ENCODE results near the gene SPAAR. TPM values are rescaled to one million over a fixed set of nuclear protein-coding genes. Genes with fewer than 3 reads are reported as not detected.
A peak's percentile ranks its signal among the peaks of the same experiment; 100 is the strongest.

The SPAAR gene
- total RNA-seq, 1 experiment from 2014 or later: not detected

DNA sequence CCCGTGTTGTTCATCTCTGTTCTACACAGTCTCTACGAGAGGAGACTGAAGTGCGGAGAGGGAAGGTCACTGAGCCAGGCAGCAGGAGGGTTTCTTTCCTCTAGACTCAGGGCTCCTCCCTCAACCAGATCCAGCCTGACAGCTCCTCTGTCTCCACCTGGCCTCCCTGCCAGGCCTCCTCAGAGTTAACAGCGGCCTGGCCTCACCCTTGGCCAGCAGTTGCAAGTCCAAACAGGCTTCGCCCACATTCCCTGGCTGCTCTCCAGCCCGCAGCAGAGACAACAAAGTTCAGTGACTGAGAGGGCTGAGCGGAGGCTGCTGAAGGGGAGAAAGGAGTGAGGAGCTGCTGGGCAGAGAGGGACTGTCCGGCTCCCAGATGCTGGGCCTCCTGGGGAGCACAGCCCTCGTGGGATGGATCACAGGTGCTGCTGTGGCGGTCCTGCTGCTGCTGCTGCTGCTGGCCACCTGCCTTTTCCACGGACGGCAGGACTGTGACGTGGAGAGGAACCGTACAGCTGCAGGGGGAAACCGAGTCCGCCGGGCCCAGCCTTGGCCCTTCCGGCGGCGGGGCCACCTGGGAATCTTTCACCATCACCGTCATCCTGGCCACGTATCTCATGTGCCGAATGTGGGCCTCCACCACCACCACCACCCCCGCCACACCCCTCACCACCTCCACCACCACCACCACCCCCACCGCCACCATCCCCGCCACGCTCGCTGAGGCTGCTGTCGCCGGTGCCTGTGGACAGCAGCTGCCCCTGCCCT lies 3.2 kb upstream of the SPAAR start, which contains the start of gene HRCT1:
Gene HRCT1, plus strand, starts transcription at position 291 of the 768 bp plus-strand sequence. Its CDS starts 86 bp downstream, at position 377.
- ChIA-PET CTCF (interaction anchor here (1.2 to 1.9 kb wide), 3 partner anchors 24 to 234 kb away, joined by 3 to 13 read pairs (median 4); no protein-coding TSS in a partner anchor), RAD21 (ENCODE audit: low non-redundant PET in 1 of 2, low total read pairs in 2 of 2, uncharacterized antibody in 2 of 2, unreplicated experiment in 2 of 2) (no interaction called here), POLR2A (no interaction called here)
- Histone ChIP-seq H3K9ac (ENCODE audit: low read length) (peak within 1 kb of the TSS; percentile 49), H2AFZ (ENCODE audit: low read depth, low read length, poor library complexity, severe bottlenecking) (peak within 1 kb of the TSS; percentile 51), H3K4me2 (ENCODE audit: low read length) (peak within 1 kb of the TSS; percentile 78), H3K36me3 (ENCODE audit: control insufficient read depth in 1 of 2, insufficient read depth in 2 of 2, low read length in 2 of 2) (no peaks in the 10 kb centered on the region), H3K9me3 (ENCODE audit: control insufficient read depth in 1 of 2, insufficient read depth in 1 of 2, low read depth in 1 of 2, low read length in 2 of 2) (no peaks in the 10 kb centered on the region), H4K20me1 (ENCODE audit: insufficient read depth) (no peaks in the 10 kb centered on the region), H3K27me3 (ENCODE audit: insufficient read depth, low read length) (no peaks in the 10 kb centered on the region), H3K79me2 (ENCODE audit: insufficient read depth, low read length) (no peaks in the 10 kb centered on the region), H3K4me1 (ENCODE audit: control insufficient read depth in 1 of 2, insufficient read depth in 2 of 2, low read length in 2 of 2) (peaks cover 50 to 73% of the 10 kb centered on the region in 2 experiments), H3K9me2 (ENCODE audit: insufficient read depth) (no peaks in the 10 kb centered on the region), H3K4me3 (replicated peaks in 1 of 2; ENCODE audit: low read depth in 1 of 2, low read length in 2 of 2) (peak within 1 kb of the TSS in 1 of 2 experiments; percentile 39; a peak in 2 of 4 replicates), H3K27ac (ENCODE audit: low read depth, low read length) (peak within 1 kb of the TSS; percentile 76; the same call in 1 of the 2 replicates)
- no TSS peak for BruUV-seq (replicated peaks)
- intact Hi-C loops (cut with micrococcal nuclease): loop anchor here (2.0 kb wide), 1 partner anchor 71 kb away; no protein-coding TSS in a partner anchor
- ATAC-seq (peak; percentile 69), DNase-seq (ENCODE audit: low read depth, low spot score) (peak; percentile 74)
- TF ChIP-seq SRF (IDR thresholded peaks at IDR 0.05; ENCODE audit: low read depth) (no peak), POLR2AphosphoS5 (IDR thresholded peaks at IDR 0.05; ENCODE audit: low read depth, low read length) (peak; percentile 78), YY1 (IDR thresholded peaks at IDR 0.05; ENCODE audit: extremely low read depth, insufficient replicate concordance, low read depth, low read length) (peak; percentile 21), ZFX (IDR thresholded peaks at IDR 0.05) (0 out of 2 replicates have a peak, but pooled peaks have one; percentile 15), TCF7L2 (IDR thresholded peaks at IDR 0.05; ENCODE audit: borderline replicate concordance, extremely low read depth, insufficient read depth, insufficient read length) (peak; percentile 57)

DNA sequence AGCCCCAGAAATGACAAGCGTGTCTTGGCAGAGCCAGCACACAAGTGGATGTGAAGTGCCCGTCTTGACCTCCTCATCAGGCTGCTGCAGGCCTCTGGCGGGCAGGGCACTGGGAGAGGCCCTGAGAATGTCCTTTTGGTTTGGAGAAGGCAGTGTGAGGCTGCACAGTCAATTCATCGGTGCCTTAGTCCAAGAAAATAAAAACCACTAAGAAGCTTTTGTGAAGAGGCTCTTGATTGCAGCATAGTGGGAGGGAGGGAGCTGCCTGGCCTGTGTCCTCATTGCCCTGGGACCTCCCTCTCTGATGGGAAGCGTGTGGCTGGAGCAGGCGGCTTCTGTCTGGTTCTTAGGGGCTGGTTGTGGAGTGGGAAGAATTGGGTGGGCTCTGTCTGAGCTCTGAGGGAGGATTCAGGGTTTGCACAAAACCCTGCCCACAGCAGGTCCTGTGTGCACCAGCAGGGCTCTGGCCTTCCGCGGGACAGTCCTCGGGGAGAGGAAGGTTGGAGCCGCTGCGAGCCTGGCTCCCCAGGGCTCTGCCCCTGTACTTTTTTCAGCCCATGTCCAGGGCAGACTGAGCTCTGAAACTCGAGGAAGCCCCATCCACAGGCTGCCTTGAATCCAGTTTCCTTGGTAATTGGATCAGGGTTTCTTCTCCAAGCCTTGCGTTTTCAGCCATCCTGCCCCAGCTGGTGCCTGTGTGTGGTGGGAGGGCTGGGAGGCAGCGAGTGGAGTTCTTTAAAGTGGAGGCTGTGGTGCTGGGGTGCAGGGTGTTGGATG lies 2.2 kb upstream of the SPAAR start:
- peak overlapping the region; percentile 78 for H3K4me2 ChIP-seq (ENCODE audit: low read length)
- ChIA-PET RAD21 (ENCODE audit: low non-redundant PET in 1 of 2, low total read pairs in 2 of 2, uncharacterized antibody in 2 of 2, unreplicated experiment in 2 of 2) (no interaction called here), POLR2A (no interaction called here)
- no peak for TF ChIP-seq ZNF274 (IDR thresholded peaks at IDR 0.05; ENCODE audit: low read depth, low read length)
- TF ChIP-seq, protein P1, sequence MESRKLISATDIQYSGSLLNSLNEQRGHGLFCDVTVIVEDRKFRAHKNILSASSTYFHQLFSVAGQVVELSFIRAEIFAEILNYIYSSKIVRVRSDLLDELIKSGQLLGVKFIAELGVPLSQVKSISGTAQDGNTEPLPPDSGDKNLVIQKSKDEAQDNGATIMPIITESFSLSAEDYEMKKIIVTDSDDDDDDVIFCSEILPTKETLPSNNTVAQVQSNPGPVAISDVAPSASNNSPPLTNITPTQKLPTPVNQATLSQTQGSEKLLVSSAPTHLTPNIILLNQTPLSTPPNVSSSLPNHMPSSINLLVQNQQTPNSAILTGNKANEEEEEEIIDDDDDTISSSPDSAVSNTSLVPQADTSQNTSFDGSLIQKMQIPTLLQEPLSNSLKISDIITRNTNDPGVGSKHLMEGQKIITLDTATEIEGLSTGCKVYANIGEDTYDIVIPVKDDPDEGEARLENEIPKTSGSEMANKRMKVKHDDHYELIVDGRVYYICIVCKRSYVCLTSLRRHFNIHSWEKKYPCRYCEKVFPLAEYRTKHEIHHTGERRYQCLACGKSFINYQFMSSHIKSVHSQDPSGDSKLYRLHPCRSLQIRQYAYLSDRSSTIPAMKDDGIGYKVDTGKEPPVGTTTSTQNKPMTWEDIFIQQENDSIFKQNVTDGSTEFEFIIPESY (IDR thresholded peaks at IDR 0.05; ENCODE audit: extremely low read depth, insufficient replicate concordance, low read length): no peak
- no peak for TF ChIP-seq SP1 (IDR thresholded peaks at IDR 0.05; ENCODE audit: low read depth)
- no peak for TF ChIP-seq POLR2AphosphoS5 (IDR thresholded peaks at IDR 0.05; ENCODE audit: low read depth, low read length)
- no peak for TF ChIP-seq RAD21 (IDR thresholded peaks at IDR 0.05; ENCODE audit: low read depth)
- TF ChIP-seq EGR1 (IDR thresholded peaks at IDR 0.05; ENCODE audit: low read depth): no peak
- no peak for TF ChIP-seq POLR2A (IDR thresholded peaks at IDR 0.05; ENCODE audit: borderline replicate concordance, extremely low read depth, insufficient read depth, insufficient read length)
- TF ChIP-seq ELF1 (IDR thresholded peaks at IDR 0.05; ENCODE audit: borderline replicate concordance, low read depth): no peak
- TF ChIP-seq, protein P2, sequence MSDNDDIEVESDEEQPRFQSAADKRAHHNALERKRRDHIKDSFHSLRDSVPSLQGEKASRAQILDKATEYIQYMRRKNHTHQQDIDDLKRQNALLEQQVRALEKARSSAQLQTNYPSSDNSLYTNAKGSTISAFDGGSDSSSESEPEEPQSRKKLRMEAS (IDR thresholded peaks at IDR 0.05): no peak

More for the DNA sequence above, 2.2 kb upstream of the SPAAR start:
- Histone ChIP-seq H3K79me2 (ENCODE audit: insufficient read depth, low read length) (no peaks in the 10 kb centered on the region), H3K4me3 (replicated peaks in 1 of 2; ENCODE audit: low read depth in 1 of 2, low read length in 2 of 2) (peak overlapping the region in 1 of 2 experiments; percentile 47; a peak in 2 of 4 replicates), H3K9me2 (ENCODE audit: insufficient read depth) (no peaks in the 10 kb centered on the region), H3K4me1 (ENCODE audit: control insufficient read depth in 1 of 2, insufficient read depth in 2 of 2, low read length in 2 of 2) (peaks cover 50 to 74% of the 10 kb centered on the region in 2 experiments), H3K9ac (ENCODE audit: low read length) (peak overlapping the region; percentile 49), H3K27ac (ENCODE audit: low read depth, low read length) (peak overlapping the region; percentile 76), H3K36me3 (ENCODE audit: control insufficient read depth in 1 of 2, insufficient read depth in 2 of 2, low read length in 2 of 2) (no peaks in the 10 kb centered on the region), H3K9me3 (ENCODE audit: control insufficient read depth in 1 of 2, insufficient read depth in 1 of 2, low read depth in 1 of 2, low read length in 2 of 2) (no peaks in the 10 kb centered on the region), H3K27me3 (ENCODE audit: insufficient read depth, low read length) (no peaks in the 10 kb centered on the region), H2AFZ (ENCODE audit: low read depth, low read length, poor library complexity, severe bottlenecking) (no peak overlapping the region), H4K20me1 (ENCODE audit: insufficient read depth) (no peaks in the 10 kb centered on the region)
- BruUV-seq (replicated peaks): no TSS peak
- no peak for DNase-seq (ENCODE audit: low read depth, low spot score)
- CTCF ChIA-PET: no interaction called here
- intact Hi-C loops (cut with micrococcal nuclease): no loop called here
- no peak; the same call in 1 of the 2 replicates for ATAC-seq
